ENCODE results near the gene GAGE12C. TPM values are rescaled to one million over a fixed set of nuclear protein-coding genes. Genes with fewer than 3 reads are reported as not detected.
"Not testable (repeated sequence)": the region's sequence is repeated elsewhere in the genome, so short reads cannot be mapped to it uniquely, and the experiment has no call there.

GAGE12C gene, protein sequence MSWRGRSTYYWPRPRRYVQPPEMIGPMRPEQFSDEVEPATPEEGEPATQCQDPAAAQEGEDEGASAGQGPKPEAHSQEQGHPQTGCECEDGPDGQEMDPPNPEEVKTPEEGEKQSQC
- total RNA-seq, result not detected

DNA sequence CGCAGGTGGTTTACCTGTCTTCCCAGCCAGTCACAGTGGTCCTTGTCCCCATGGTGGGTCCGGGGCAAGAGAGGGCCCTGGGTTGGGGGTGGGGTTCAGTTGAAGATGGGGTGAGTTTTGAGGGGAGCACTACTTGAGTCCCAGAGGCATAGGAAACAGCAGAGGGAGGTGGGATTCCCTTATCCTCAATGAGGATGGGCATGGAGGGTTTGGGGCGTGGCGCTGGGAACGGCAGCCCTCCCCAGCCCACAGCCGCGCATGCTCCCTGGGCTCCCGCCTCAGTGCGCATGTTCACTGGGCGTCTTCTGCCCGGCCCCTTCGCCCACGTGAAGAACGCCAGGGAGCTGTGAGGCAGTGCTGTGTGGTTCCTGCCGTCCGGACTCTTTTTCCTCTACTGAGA, at the start of gene GAGE12C:
GAGE12C (plus strand) TSS at position 301 of the 400 bp plus-strand sequence. CDS start 1,155 bp downstream, outside the sequence.
- H3K4me1 Mint-ChIP-seq; H3K27me3 Mint-ChIP-seq; H3K4me3 Mint-ChIP-seq; ATAC-seq (replicated peaks); H3K27ac Mint-ChIP-seq; H3K36me3 Mint-ChIP-seq (ENCODE audit: low read depth); H3K9me3 Mint-ChIP-seq: not testable (repeated sequence)

DNA sequence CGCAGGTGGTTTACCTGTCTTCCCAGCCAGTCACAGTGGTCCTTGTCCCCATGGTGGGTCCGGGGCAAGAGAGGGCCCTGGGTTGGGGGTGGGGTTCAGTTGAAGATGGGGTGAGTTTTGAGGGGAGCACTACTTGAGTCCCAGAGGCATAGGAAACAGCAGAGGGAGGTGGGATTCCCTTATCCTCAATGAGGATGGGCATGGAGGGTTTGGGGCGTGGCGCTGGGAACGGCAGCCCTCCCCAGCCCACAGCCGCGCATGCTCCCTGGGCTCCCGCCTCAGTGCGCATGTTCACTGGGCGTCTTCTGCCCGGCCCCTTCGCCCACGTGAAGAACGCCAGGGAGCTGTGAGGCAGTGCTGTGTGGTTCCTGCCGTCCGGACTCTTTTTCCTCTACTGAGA, 9.5 kb downstream of the GAGE12C start, which contains the start of gene GAGE12D:
GAGE12D (plus strand) TSS at position 301 of the 400 bp plus-strand sequence. CDS start 1,155 bp downstream, outside the sequence.
- H3K4me3 Mint-ChIP-seq; H3K4me1 Mint-ChIP-seq; H3K36me3 Mint-ChIP-seq (ENCODE audit: low read depth); H3K27me3 Mint-ChIP-seq; H3K9me3 Mint-ChIP-seq; H3K27ac Mint-ChIP-seq; ATAC-seq (replicated peaks): not testable (repeated sequence)

DNA sequence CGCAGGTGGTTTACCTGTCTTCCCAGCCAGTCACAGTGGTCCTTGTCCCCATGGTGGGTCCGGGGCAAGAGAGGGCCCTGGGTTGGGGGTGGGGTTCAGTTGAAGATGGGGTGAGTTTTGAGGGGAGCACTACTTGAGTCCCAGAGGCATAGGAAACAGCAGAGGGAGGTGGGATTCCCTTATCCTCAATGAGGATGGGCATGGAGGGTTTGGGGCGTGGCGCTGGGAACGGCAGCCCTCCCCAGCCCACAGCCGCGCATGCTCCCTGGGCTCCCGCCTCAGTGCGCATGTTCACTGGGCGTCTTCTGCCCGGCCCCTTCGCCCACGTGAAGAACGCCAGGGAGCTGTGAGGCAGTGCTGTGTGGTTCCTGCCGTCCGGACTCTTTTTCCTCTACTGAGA, 19.0 kb downstream of the GAGE12C start, which contains the start of gene GAGE12E:
GAGE12E (plus strand) TSS at position 301 of the 400 bp plus-strand sequence. CDS start 1,155 bp downstream, outside the sequence.
- H3K9me3 Mint-ChIP-seq; H3K4me1 Mint-ChIP-seq; H3K27ac Mint-ChIP-seq; ATAC-seq (replicated peaks); H3K27me3 Mint-ChIP-seq; H3K4me3 Mint-ChIP-seq; H3K36me3 Mint-ChIP-seq (ENCODE audit: low read depth): not testable (repeated sequence)

DNA sequence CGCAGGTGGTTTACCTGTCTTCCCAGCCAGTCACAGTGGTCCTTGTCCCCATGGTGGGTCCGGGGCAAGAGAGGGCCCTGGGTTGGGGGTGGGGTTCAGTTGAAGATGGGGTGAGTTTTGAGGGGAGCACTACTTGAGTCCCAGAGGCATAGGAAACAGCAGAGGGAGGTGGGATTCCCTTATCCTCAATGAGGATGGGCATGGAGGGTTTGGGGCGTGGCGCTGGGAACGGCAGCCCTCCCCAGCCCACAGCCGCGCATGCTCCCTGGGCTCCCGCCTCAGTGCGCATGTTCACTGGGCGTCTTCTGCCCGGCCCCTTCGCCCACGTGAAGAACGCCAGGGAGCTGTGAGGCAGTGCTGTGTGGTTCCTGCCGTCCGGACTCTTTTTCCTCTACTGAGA, 28.6 kb downstream of the GAGE12C start, which contains the start of gene GAGE12F:
GAGE12F (plus strand) TSS at position 301 of the 400 bp plus-strand sequence. CDS start 1,155 bp downstream, outside the sequence.
- not testable (repeated sequence) for ATAC-seq (replicated peaks); H3K36me3 Mint-ChIP-seq (ENCODE audit: low read depth); H3K9me3 Mint-ChIP-seq; H3K27ac Mint-ChIP-seq; H3K27me3 Mint-ChIP-seq; H3K4me3 Mint-ChIP-seq; H3K4me1 Mint-ChIP-seq

DNA sequence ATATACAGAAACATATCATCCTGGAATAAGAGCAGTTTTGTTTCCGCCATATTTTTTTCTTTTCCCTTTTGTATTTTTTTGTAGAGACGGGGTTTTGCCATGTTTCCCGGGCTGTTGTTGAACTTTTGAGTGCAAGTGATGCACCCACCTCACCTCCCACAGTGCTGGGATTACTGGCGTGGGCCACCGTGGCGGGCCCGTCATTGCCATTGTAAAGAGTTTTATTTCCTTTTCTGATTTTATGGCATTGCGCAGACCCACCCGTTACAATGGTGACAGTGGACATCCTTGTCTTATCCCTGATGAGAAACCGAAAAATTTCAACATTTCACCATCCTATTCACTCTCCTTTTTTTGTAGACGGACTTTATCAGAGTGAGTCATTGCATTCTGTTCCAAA, 36.8 kb downstream of the GAGE12C start:
- H3K9me3 Mint-ChIP-seq, result not testable (repeated sequence)

DNA sequence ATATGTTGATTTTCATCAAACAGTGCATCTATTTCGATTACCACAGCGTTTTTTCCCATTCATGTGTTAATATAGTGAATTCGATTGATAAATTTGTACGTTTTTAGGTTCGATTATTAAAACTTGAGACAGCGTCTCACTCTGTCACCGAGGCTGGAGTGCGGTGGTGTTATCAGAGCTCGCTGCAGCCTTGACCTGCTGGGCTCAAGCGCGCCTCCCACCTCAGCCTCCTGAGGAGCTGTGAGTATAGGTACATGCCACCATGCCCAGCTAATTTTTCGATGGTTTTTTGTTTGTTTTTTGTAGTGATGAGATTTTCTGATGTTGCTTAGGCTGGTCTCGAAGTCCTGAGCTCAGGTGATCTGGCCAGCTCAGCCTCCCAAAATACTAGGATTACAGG, 37.2 kb downstream of the GAGE12C start:
- not testable (repeated sequence) for H3K36me3 Mint-ChIP-seq (ENCODE audit: low read depth); H3K27me3 Mint-ChIP-seq; H3K27ac Mint-ChIP-seq; H3K4me3 Mint-ChIP-seq; H3K9me3 Mint-ChIP-seq; ATAC-seq (replicated peaks); H3K4me1 Mint-ChIP-seq

More for the DNA sequence above, 36.8 kb downstream of the GAGE12C start:
- not testable (repeated sequence) for H3K4me3 Mint-ChIP-seq; H3K27ac Mint-ChIP-seq; H3K27me3 Mint-ChIP-seq; H3K4me1 Mint-ChIP-seq; ATAC-seq (replicated peaks); H3K36me3 Mint-ChIP-seq (ENCODE audit: low read depth)

DNA sequence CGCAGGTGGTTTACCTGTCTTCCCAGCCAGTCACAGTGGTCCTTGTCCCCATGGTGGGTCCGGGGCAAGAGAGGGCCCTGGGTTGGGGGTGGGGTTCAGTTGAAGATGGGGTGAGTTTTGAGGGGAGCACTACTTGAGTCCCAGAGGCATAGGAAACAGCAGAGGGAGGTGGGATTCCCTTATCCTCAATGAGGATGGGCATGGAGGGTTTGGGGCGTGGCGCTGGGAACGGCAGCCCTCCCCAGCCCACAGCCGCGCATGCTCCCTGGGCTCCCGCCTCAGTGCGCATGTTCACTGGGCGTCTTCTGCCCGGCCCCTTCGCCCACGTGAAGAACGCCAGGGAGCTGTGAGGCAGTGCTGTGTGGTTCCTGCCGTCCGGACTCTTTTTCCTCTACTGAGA, 38.1 kb downstream of the GAGE12C start, which contains the start of gene GAGE12G:
GAGE12G (plus strand) TSS at position 301 of the 400 bp plus-strand sequence. CDS start 1,155 bp downstream, outside the sequence.
- H3K4me1 Mint-ChIP-seq; H3K4me3 Mint-ChIP-seq; H3K9me3 Mint-ChIP-seq; ATAC-seq (replicated peaks); H3K27ac Mint-ChIP-seq; H3K36me3 Mint-ChIP-seq (ENCODE audit: low read depth); H3K27me3 Mint-ChIP-seq: not testable (repeated sequence)

DNA sequence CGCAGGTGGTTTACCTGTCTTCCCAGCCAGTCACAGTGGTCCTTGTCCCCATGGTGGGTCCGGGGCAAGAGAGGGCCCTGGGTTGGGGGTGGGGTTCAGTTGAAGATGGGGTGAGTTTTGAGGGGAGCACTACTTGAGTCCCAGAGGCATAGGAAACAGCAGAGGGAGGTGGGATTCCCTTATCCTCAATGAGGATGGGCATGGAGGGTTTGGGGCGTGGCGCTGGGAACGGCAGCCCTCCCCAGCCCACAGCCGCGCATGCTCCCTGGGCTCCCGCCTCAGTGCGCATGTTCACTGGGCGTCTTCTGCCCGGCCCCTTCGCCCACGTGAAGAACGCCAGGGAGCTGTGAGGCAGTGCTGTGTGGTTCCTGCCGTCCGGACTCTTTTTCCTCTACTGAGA, 47.7 kb downstream of the GAGE12C start, which contains the start of gene GAGE12H:
GAGE12H (plus strand) TSS at position 301 of the 400 bp plus-strand sequence. CDS start 1,155 bp downstream, outside the sequence.
- not testable (repeated sequence) for H3K9me3 Mint-ChIP-seq; H3K36me3 Mint-ChIP-seq (ENCODE audit: low read depth); H3K4me3 Mint-ChIP-seq; ATAC-seq (replicated peaks); H3K27me3 Mint-ChIP-seq; H3K27ac Mint-ChIP-seq; H3K4me1 Mint-ChIP-seq

Other genes starting within 250 kb of the GAGE12C start
- gene GAGE10, start 228.5 kb upstream of the GAGE12C start, total RNA-seq, result not detected
- not detected for gene GAGE12J, start 210.1 kb upstream of the GAGE12C start, total RNA-seq
- gene GAGE13, start 200.6 kb upstream of the GAGE12C start, total RNA-seq, result not detected
- not detected for gene GAGE12D, start 9.6 kb downstream of the GAGE12C start, total RNA-seq
- gene GAGE12E, start 19.1 kb downstream of the GAGE12C start, total RNA-seq, result not detected
- not detected for gene GAGE12F, start 28.7 kb downstream of the GAGE12C start, total RNA-seq
- gene GAGE12G, start 38.2 kb downstream of the GAGE12C start, total RNA-seq, result not detected
- not detected for gene GAGE12H, start 47.8 kb downstream of the GAGE12C start, total RNA-seq
- gene GAGE2A, start 57.3 kb downstream of the GAGE12C start, total RNA-seq, result not detected
- not detected for gene GAGE1, start 66.8 kb downstream of the GAGE12C start, total RNA-seq
- not detected for gene PAGE1, start 163.8 kb downstream of the GAGE12C start, total RNA-seq